T-helper 2 cell treated with Interferon-gamma antibody and Interleukin-4, amounts not matched to agents 5 μg/mL and 100 μg/mL, for 36 hours (primary cell): ENCODE results near the gene OR52A5.

Experiments
- DNase-seq: peaks from one replicate; pipeline ENCODE4 v3.0.0; 2021; ENCODE audit warnings: low spot score
- H3K27ac Mint-ChIP-seq: one replicate; pipeline ENCODE4 v1.8.0; 2021; ENCODE audit warnings: mild to moderate bottlenecking, mixed read lengths
- H3K27me3 Mint-ChIP-seq: one replicate; pipeline ENCODE4 v1.8.0; 2021; ENCODE audit warnings: low read depth, mixed read lengths
- H3K36me3 Mint-ChIP-seq: one replicate; pipeline ENCODE4 v1.8.0; 2021; ENCODE audit warnings: low read depth, mixed read lengths
- H3K4me1 Mint-ChIP-seq: one replicate; pipeline ENCODE4 v1.8.0; 2021; ENCODE audit warnings: low read depth, mixed read lengths
- H3K4me3 Mint-ChIP-seq: one replicate; pipeline ENCODE4 v1.8.0; 2022; ENCODE audit warnings: mild to moderate bottlenecking, moderate library complexity, mixed read lengths
- H3K9me3 Mint-ChIP-seq: one replicate; pipeline ENCODE4 v1.8.0; 2021; ENCODE audit warnings: mixed read lengths

Gene OR52A5

GRCh38 chr11:5136261-5136660 is 1.9 kb downstream of the OR52A5 start:
- no peak for DNase-seq
- no peaks in the 10 kb centered on the region for H3K36me3 Mint-ChIP-seq
- no peaks in the 10 kb centered on the region for H3K4me1 Mint-ChIP-seq
- no peak overlapping the region for H3K27ac Mint-ChIP-seq
- no peak overlapping the region for H3K4me3 Mint-ChIP-seq
- no peaks in the 10 kb centered on the region for H3K9me3 Mint-ChIP-seq
- H3K27me3 Mint-ChIP-seq: no peaks in the 10 kb centered on the region

GRCh38 chr11:5131584-5132335 is 6.4 kb downstream of the OR52A5 start:
- Mint-ChIP-seq H3K27ac (no peak overlapping the region), H3K27me3 (no peaks in the 10 kb centered on the region), H3K36me3 (no peaks in the 10 kb centered on the region), H3K4me3 (no peak overlapping the region), H3K9me3 (no peaks in the 10 kb centered on the region), H3K4me1 (no peaks in the 10 kb centered on the region)
- no peak for DNase-seq

GRCh38 chr11:5129457-5129877 is 8.7 kb downstream of the OR52A5 start:
- Mint-ChIP-seq H3K36me3 (no peaks in the 10 kb centered on the region), H3K9me3 (no peaks in the 10 kb centered on the region), H3K4me3 (no peak overlapping the region), H3K4me1 (no peaks in the 10 kb centered on the region), H3K27me3 (no peaks in the 10 kb centered on the region), H3K27ac (no peak overlapping the region)
- DNase-seq: no peak

GRCh38 chr11:5124891-5125620 is 13.1 kb downstream of the OR52A5 start:
- H3K36me3 Mint-ChIP-seq: no peaks in the 10 kb centered on the region
- no peaks in the 10 kb centered on the region for H3K27me3 Mint-ChIP-seq
- DNase-seq: no peak
- no peaks in the 10 kb centered on the region for H3K9me3 Mint-ChIP-seq
- H3K4me1 Mint-ChIP-seq: no peaks in the 10 kb centered on the region
- no peak overlapping the region for H3K27ac Mint-ChIP-seq
- H3K4me3 Mint-ChIP-seq: no peak overlapping the region

GRCh38 chr11:5123802-5124521 is 14.2 kb downstream of the OR52A5 start:
- no peak overlapping the region for H3K4me3 Mint-ChIP-seq

GRCh38 chr11:5118893-5119292 is 19.3 kb downstream of the OR52A5 start:
- Mint-ChIP-seq H3K27ac (no peak overlapping the region), H3K27me3 (no peaks in the 10 kb centered on the region), H3K4me3 (no peak overlapping the region), H3K4me1 (no peaks in the 10 kb centered on the region), H3K9me3 (no peaks in the 10 kb centered on the region), H3K36me3 (no peaks in the 10 kb centered on the region)
- no peak for DNase-seq

More at GRCh38 chr11:5123802-5124521, 14.2 kb downstream of the OR52A5 start:
- H3K9me3 Mint-ChIP-seq: no peaks in the 10 kb centered on the region
- H3K27ac Mint-ChIP-seq: no peak overlapping the region
- H3K4me1 Mint-ChIP-seq: no peaks in the 10 kb centered on the region
- H3K27me3 Mint-ChIP-seq: no peaks in the 10 kb centered on the region
- no peaks in the 10 kb centered on the region for H3K36me3 Mint-ChIP-seq
- DNase-seq: no peak

- Mint-ChIP-seq H3K4me1 (no peaks in the 10 kb centered on the region), H3K9me3 (no peaks in the 10 kb centered on the region), H3K27ac (no peak overlapping the region), H3K36me3 (no peaks in the 10 kb centered on the region), H3K27me3 (no peaks in the 10 kb centered on the region), H3K4me3 (no peak overlapping the region)
- no peak for DNase-seq
Measured at GRCh38 chr11:5117588-5117987, 20.6 kb downstream of the OR52A5 start.

GRCh38 chr11:5115339-5115738 is 22.8 kb downstream of the OR52A5 start:
- H3K4me3 Mint-ChIP-seq: no peak overlapping the region
- no peaks in the 10 kb centered on the region for H3K27me3 Mint-ChIP-seq
- H3K4me1 Mint-ChIP-seq: no peaks in the 10 kb centered on the region
- H3K27ac Mint-ChIP-seq: no peak overlapping the region
- no peaks in the 10 kb centered on the region for H3K9me3 Mint-ChIP-seq
- H3K36me3 Mint-ChIP-seq: no peaks in the 10 kb centered on the region
- DNase-seq: no peak

GRCh38 chr11:5107285-5107684 is 30.9 kb downstream of the OR52A5 start:
- Mint-ChIP-seq H3K36me3 (no peaks in the 10 kb centered on the region), H3K9me3 (no peaks in the 10 kb centered on the region)

GRCh38 chr11:5103066-5103465 is 35.1 kb downstream of the OR52A5 start:
- Mint-ChIP-seq H3K9me3 (no peaks in the 10 kb centered on the region), H3K36me3 (no peaks in the 10 kb centered on the region), H3K27ac (no peak overlapping the region), H3K4me1 (no peaks in the 10 kb centered on the region), H3K4me3 (no peak overlapping the region), H3K27me3 (no peaks in the 10 kb centered on the region)
- DNase-seq: no peak

More at GRCh38 chr11:5107285-5107684, 30.9 kb downstream of the OR52A5 start:
- Mint-ChIP-seq H3K27ac (no peak overlapping the region), H3K4me3 (no peak overlapping the region), H3K4me1 (no peaks in the 10 kb centered on the region), H3K27me3 (no peaks in the 10 kb centered on the region)
- DNase-seq: no peak

GRCh38 chr11:5102246-5102645 is 35.9 kb downstream of the OR52A5 start:
- Mint-ChIP-seq H3K27me3 (no peaks in the 10 kb centered on the region), H3K9me3 (no peaks in the 10 kb centered on the region), H3K4me1 (no peaks in the 10 kb centered on the region), H3K27ac (no peak overlapping the region), H3K4me3 (no peak overlapping the region), H3K36me3 (no peaks in the 10 kb centered on the region)
- no peak for DNase-seq

- Mint-ChIP-seq H3K4me1 (no peaks in the 10 kb centered on the region), H3K9me3 (no peaks in the 10 kb centered on the region), H3K4me3 (no peak overlapping the region), H3K36me3 (no peaks in the 10 kb centered on the region), H3K27ac (no peak overlapping the region), H3K27me3 (no peaks in the 10 kb centered on the region)
- no peak for DNase-seq
Measured at GRCh38 chr11:5096011-5096410, 42.1 kb downstream of the OR52A5 start.

GRCh38 chr11:5092821-5093585 is 45.2 kb downstream of the OR52A5 start:
- no peak overlapping the region for H3K4me3 Mint-ChIP-seq
- H3K9me3 Mint-ChIP-seq: no peaks in the 10 kb centered on the region
- no peak for DNase-seq
- H3K36me3 Mint-ChIP-seq: no peaks in the 10 kb centered on the region
- no peaks in the 10 kb centered on the region for H3K4me1 Mint-ChIP-seq
- no peaks in the 10 kb centered on the region for H3K27me3 Mint-ChIP-seq
- H3K27ac Mint-ChIP-seq: no peak overlapping the region
